GM18861 (cell line): ENCODE results near the gene SPTBN2.

Source experiments
- ATAC-seq: cut with Tn5 transposase; IDR thresholded peaks from one replicate; pipeline ENCODE4 v1.9.1; 2021; ENCODE audit not compliant: unreplicated experiment

The SPTBN2 gene

GRCh38 chr11:66728693-66729385, at the start of gene SPTBN2:
SPTBN2 (minus strand) TSS chr11:66729216; CDS start chr11:66721240, 7,976 bp downstream.
- ATAC-seq, result no peak

GRCh38 chr11:66768818-66769217, 39.8 kb upstream of the SPTBN2 start:
- ATAC-seq, result no peak

- ATAC-seq, result no peak
These were observed 39.1 kb upstream of the SPTBN2 start for GRCh38 chr11:66768088-66768521.

GRCh38 chr11:66767666-66768065, 38.6 kb upstream of the SPTBN2 start:
- no peak for ATAC-seq

GRCh38 chr11:66766681-66767080, 37.7 kb upstream of the SPTBN2 start:
- ATAC-seq, result no peak

- no peak for ATAC-seq
These were observed 33.1 kb upstream of the SPTBN2 start for GRCh38 chr11:66762088-66762487.

- no peak for ATAC-seq
These were observed 23.1 kb upstream of the SPTBN2 start for GRCh38 chr11:66752148-66752547.

GRCh38 chr11:66749091-66749490, 20.1 kb upstream of the SPTBN2 start:
- ATAC-seq, result no peak

GRCh38 chr11:66747480-66747879, 18.5 kb upstream of the SPTBN2 start:
- no peak for ATAC-seq

GRCh38 chr11:66745356-66746235, 16.6 kb upstream of the SPTBN2 start:
- ATAC-seq, result no peak

GRCh38 chr11:66744485-66745355, 15.7 kb upstream of the SPTBN2 start:
- peak; percentile 68 for ATAC-seq

- no peak for ATAC-seq
These were observed 14.4 kb upstream of the SPTBN2 start for GRCh38 chr11:66743271-66743968.

GRCh38 chr11:66741153-66741552, 12.1 kb upstream of the SPTBN2 start:
- ATAC-seq, result no peak

- no peak for ATAC-seq
These were observed 11.0 kb upstream of the SPTBN2 start for GRCh38 chr11:66739983-66740382.

- no peak for ATAC-seq
These were observed 5.2 kb upstream of the SPTBN2 start for GRCh38 chr11:66734215-66734614.

- no peak for ATAC-seq
These were observed 431 bp upstream of the SPTBN2 start for GRCh38 chr11:66729447-66729846.

- ATAC-seq, result no peak
These were observed 851 bp downstream of the SPTBN2 start for GRCh38 chr11:66728038-66728692.

GRCh38 chr11:66727282-66728037, 1.6 kb downstream of the SPTBN2 start:
- ATAC-seq, result no peak

- ATAC-seq, result no peak
These were observed 3.4 kb downstream of the SPTBN2 start for GRCh38 chr11:66725647-66726046.
